IPS-18c (cell line): ENCODE measurements around the gene ZDHHC8.
A peak's percentile ranks its signal among the peaks of the same experiment; 100 is the strongest.

Experiments
- H3K4me3 ChIP-seq: 2 replicates; pipeline ENCODE4 v1.7.0; 2013; ENCODE audit warnings: low read depth, mild to moderate bottlenecking, low read length, moderate library complexity; ENCODE audit not compliant: insufficient read depth
- H3K9me3 ChIP-seq: one replicate; pipeline ENCODE4 v1.6.1; 2013; ENCODE audit warnings: mild to moderate bottlenecking, low read length, moderate library complexity; ENCODE audit not compliant: control insufficient read depth, insufficient read depth

Gene ZDHHC8

GRCh38 chr22:20123366-20124082 is 8.1 kb upstream of the ZDHHC8 start:
- Histone ChIP-seq H3K4me3 (no peak overlapping the region), H3K9me3 (no peaks in the 10 kb centered on the region)

- no peak overlapping the region for H3K4me3 ChIP-seq
- H3K9me3 ChIP-seq, result no peaks in the 10 kb centered on the region
These were observed 7.4 kb upstream of the ZDHHC8 start for GRCh38 chr22:20124083-20124787.

- H3K4me3 ChIP-seq, result no peak overlapping the region
- H3K9me3 ChIP-seq, result no peaks in the 10 kb centered on the region
These were observed 6.1 kb upstream of the ZDHHC8 start for GRCh38 chr22:20125201-20126174.

GRCh38 chr22:20126284-20127029 is 5.1 kb upstream of the ZDHHC8 start:
- Histone ChIP-seq H3K9me3 (no peaks in the 10 kb centered on the region), H3K4me3 (no peak overlapping the region)

GRCh38 chr22:20127318-20127868 is 4.2 kb upstream of the ZDHHC8 start:
- no peaks in the 10 kb centered on the region for H3K9me3 ChIP-seq
- no peak overlapping the region for H3K4me3 ChIP-seq

GRCh38 chr22:20127869-20128618 is 3.6 kb upstream of the ZDHHC8 start:
- no peaks in the 10 kb centered on the region for H3K9me3 ChIP-seq
- H3K4me3 ChIP-seq, result no peak overlapping the region

GRCh38 chr22:20128619-20128901 is 3.0 kb upstream of the ZDHHC8 start:
- no peaks in the 10 kb centered on the region for H3K9me3 ChIP-seq
- no peak overlapping the region for H3K4me3 ChIP-seq

- H3K9me3 ChIP-seq, result no peaks in the 10 kb centered on the region
- no peak overlapping the region for H3K4me3 ChIP-seq
These were observed 2.5 kb upstream of the ZDHHC8 start for GRCh38 chr22:20128902-20129746.

- H3K4me3 ChIP-seq, result no peak overlapping the region
- no peaks in the 10 kb centered on the region for H3K9me3 ChIP-seq
These were observed 1.9 kb upstream of the ZDHHC8 start for GRCh38 chr22:20129747-20130014.

- no peaks in the 10 kb centered on the region for H3K9me3 ChIP-seq
- no peak overlapping the region for H3K4me3 ChIP-seq
These were observed 1.3 kb upstream of the ZDHHC8 start for GRCh38 chr22:20130319-20130718.

- peak overlapping the region; percentile 68 for H3K4me3 ChIP-seq
- H3K9me3 ChIP-seq, result no peaks in the 10 kb centered on the region
These were observed 640 bp upstream of the ZDHHC8 start for GRCh38 chr22:20130731-20131596.

GRCh38 chr22:20131859-20132685 is 468 bp downstream of the ZDHHC8 start:
- Histone ChIP-seq H3K9me3 (no peaks in the 10 kb centered on the region), H3K4me3 (peak overlapping the region; percentile 57)

- Histone ChIP-seq H3K9me3 (no peaks in the 10 kb centered on the region), H3K4me3 (peak overlapping the region; percentile 57)
These were observed 1.2 kb downstream of the ZDHHC8 start for GRCh38 chr22:20132686-20133246.

- Histone ChIP-seq H3K4me3 (no peak overlapping the region; the same call in 1 of the 2 replicates), H3K9me3 (no peaks in the 10 kb centered on the region)
These were observed 2.4 kb downstream of the ZDHHC8 start for GRCh38 chr22:20133930-20134549.
